ENCODE results near the gene USP21. TPM values are rescaled to one million over a fixed set of nuclear protein-coding genes. Genes with fewer than 3 reads are reported as not detected.

The USP21 gene
- total and polyA plus RNA-seq, 9 of the 15 experiments (the other 6 are each of a cell fraction or from before 2014, with no cell fraction given): 4.9 to 52.4 (median 21.6) TPM

- TF ChIP-seq BHLHE40 (IDR thresholded peaks at IDR 0.05; ENCODE audit: low read length) (0 out of 2 replicates have a peak, but pooled peaks have one; percentile 32), KDM4B (IDR thresholded peaks at IDR 0.05; ENCODE audit: borderline replicate concordance in 2 of 2, low read depth in 1 of 2) (no peak; a peak in 1 of 4 replicates), ZNF408 (CRISPR knock-in tag; IDR thresholded peaks at IDR 0.05; ENCODE audit: low read depth) (no peak), MBD2 (IDR thresholded peaks at IDR 0.05; ENCODE audit: borderline replicate concordance, low read depth) (peak; percentile 81)
These were observed 26.7 kb upstream of the USP21 start, which contains the start of gene DEDD (continued) for GRCh38 chr1:161132410-161133219.

- no peaks in the 10 kb centered on the region for H3K27me3 ChIP-seq (ENCODE audit: control insufficient read depth in 2 of 2, insufficient read depth in 2 of 2, low read length in 2 of 2)
- ATAC-seq (peak; percentile 14; the same call in 2 of the 3 replicates), DNase-seq (ENCODE audit: extremely low read depth in 1 of 4, low spot score in 3 of 4) (peak in 2 of 4 experiments; percentile 20 to 32), FAIRE-seq (no peak)
- H4K20me1 ChIP-seq (replicated peaks; ENCODE audit: control insufficient read depth, insufficient read depth, low read length): no peaks in the 10 kb centered on the region
- ChIA-PET POLR2A (interaction anchor here (0.6 to 4.2 kb wide), 26 partner anchors 8 to 770 kb away, joined by 3 to 20 read pairs (median 4); partner anchors contain the start of genes ADAMTS4, KLHDC9, NIT1 and PFDN2), CTCF (ENCODE audit: low intra/inter-chr PET ratio) (no interaction called here)
- H3K36me3 ChIP-seq (ENCODE audit: control insufficient read depth, insufficient read depth, low read length): peaks cover 25% of the 10 kb centered on the region
- in situ Hi-C loops (cut with MboI): no loop called here
- peaks cover 56% of the 10 kb centered on the region for H3K79me2 ChIP-seq (ENCODE audit: control insufficient read depth, insufficient read depth, low read length)
- peak overlapping the region; percentile 57 for H3K4me3 ChIP-seq
- TSS peak; percentile 81 for BruUV-seq (replicated peaks)
- under 1% methylated on average over 11 of the region's 11 CpGs for WGBS (ENCODE audit: insufficient coverage, low coverage, missing lambda C conversion rate)
- peak overlapping the region; percentile 89 for H3K27ac ChIP-seq (ENCODE audit: extremely low read depth, low read depth, low read length)
- intact Hi-C loops (cut with micrococcal nuclease): loop anchor here (5.0 to 10.0 kb wide), 3 partner anchors 34 to 408 kb away; partner anchors contain the start of gene PPOX
- H3K4me1 ChIP-seq (replicated peaks in 1 of 2; ENCODE audit: control insufficient read depth in 2 of 2, insufficient read depth in 2 of 2, low read length in 2 of 2): peaks cover 7 to 15% of the 10 kb centered on the region in 2 experiments; a peak in 3 of 5 replicates
- no peaks in the 10 kb centered on the region for H3K9me3 ChIP-seq (replicated peaks; ENCODE audit: control insufficient read depth, insufficient read depth, low read depth, low read length)
- H2AFZ ChIP-seq (ENCODE audit: low read depth, low read length): peak overlapping the region; percentile 94
- peak overlapping the region; percentile 97 for H3K4me2 ChIP-seq (ENCODE audit: insufficient read depth, low read length)
- H3K9ac ChIP-seq (ENCODE audit: insufficient read depth in 1 of 2, low read depth in 2 of 2, low read length in 2 of 2): peak overlapping the region; percentile 90
- no peaks in the 10 kb centered on the region for H3K9me1 ChIP-seq (ENCODE audit: control insufficient read depth, insufficient read depth, low read length)
- TF ChIP-seq CLOCK (CRISPR knock-in tag; IDR thresholded peaks at IDR 0.05; ENCODE audit: borderline replicate concordance): no peak
- 0 out of 2 replicates have a peak, but pooled peaks have one; percentile 55 for TF ChIP-seq TRIM25 (IDR thresholded peaks at IDR 0.05; ENCODE audit: borderline replicate concordance)
- no peak for TF ChIP-seq CC2D1A (IDR thresholded peaks at IDR 0.05)
- no peak for TF ChIP-seq ZNF347 (CRISPR knock-in tag; IDR thresholded peaks at IDR 0.05; ENCODE audit: low read depth)
- TF ChIP-seq ZBTB1 (CRISPR knock-in tag; IDR thresholded peaks at IDR 0.05; ENCODE audit: borderline replicate concordance, low read depth): 0 out of 2 replicates have a peak, but pooled peaks have one; percentile 10
- TF ChIP-seq STAT5A (IDR thresholded peaks at IDR 0.05; ENCODE audit: borderline replicate concordance, low read length): no peak
- no peak for TF ChIP-seq ZNF274 (IDR thresholded peaks at IDR 0.05; ENCODE audit: borderline replicate concordance, low read depth, low read length)
- TF ChIP-seq ZNF140 (CRISPR knock-in tag; IDR thresholded peaks at IDR 0.05): no peak
- no peak for TF ChIP-seq FOS (IDR thresholded peaks at IDR 0.05; ENCODE audit: extremely low read depth, insufficient read length)
These were observed 26.0 kb upstream of the USP21 start for GRCh38 chr1:161133220-161133740.
